Kidney (tissue), 14 donors: ENCODE data around the gene QSER1. TPM values are rescaled to one million over a fixed set of nuclear protein-coding genes. Genes with fewer than 3 reads are reported as not detected.

Experiments used
- DNase-seq, 5 donors: peaks; one replicate each; pipeline ENCODE4 v3.0.0-alpha.2; 2013 to 2020
- FAIRE-seq: peaks from 2 replicates; lab custom pipeline; 2012; peaks lifted over from hg19 to GRCh38; lab: Jason Lieb, UNC
- H3K27ac ChIP-seq, 2 donors: one replicate each; pipeline ENCODE4 v1.7.0; 2013; ENCODE audit warnings: low read depth in 2 of 2, low read length in 2 of 2, inconsistent platforms in 1 of 2
- H3K27me3 ChIP-seq: one replicate; pipeline ENCODE4 v1.7.1; 2013; ENCODE audit warnings: low read length, inconsistent platforms; ENCODE audit not compliant: control insufficient read depth, insufficient read depth
- H3K36me3 ChIP-seq, 3 donors: one replicate each; pipeline versions ENCODE4 v1.7.0 to v1.7.1; 2013; ENCODE audit warnings: low read length in 3 of 3, control low read depth in 1 of 3, inconsistent platforms in 1 of 3; ENCODE audit not compliant: insufficient read depth in 3 of 3, control insufficient read depth in 2 of 3
- H3K4me1 ChIP-seq, 3 donors: one replicate each; pipeline versions ENCODE4 v1.7.0 to v1.7.1; 2013; ENCODE audit warnings: low read length in 3 of 3, inconsistent platforms in 1 of 3, low read depth in 1 of 3; ENCODE audit not compliant: control insufficient read depth in 2 of 3, insufficient read depth in 2 of 3
- H3K4me3 ChIP-seq, 3 donors: one replicate each; pipeline versions ENCODE4 v1.7.0 to v1.8.1; 2013; ENCODE audit warnings: low read length in 3 of 3, control low read depth in 1 of 3, inconsistent platforms in 1 of 3
- H3K9ac ChIP-seq, 3 donors: one replicate each; pipeline versions ENCODE4 v1.7.0 to v1.7.1; 2013; ENCODE audit warnings: low read length in 3 of 3, control low read depth in 1 of 3, inconsistent platforms in 1 of 3
- H3K9me3 ChIP-seq, 3 donors: one replicate each; pipeline versions ENCODE4 v1.7.0 to v1.7.1; 2013; ENCODE audit warnings: low read length in 3 of 3, control low read depth in 1 of 3, inconsistent platforms in 1 of 3; ENCODE audit not compliant: control insufficient read depth in 2 of 3, insufficient read depth in 1 of 3
- CTCF ChIP-seq: IDR thresholded peaks from 3 replicates; pipeline ENCODE4 v1.5.1; 2012; ENCODE audit warnings: mild to moderate bottlenecking, moderate library complexity, borderline replicate concordance; ENCODE audit not compliant: insufficient read depth; ENCODE audit errors: extremely low read depth
- intact Hi-C: fragments of 100-400 bp; cut with DNase I; formaldehyde crosslinking; loops from one replicate; pipeline ENCODE4 v1.11.1; 2022
- polyA plus RNA-seq: library from polyadenylated mRNA; stranded (reverse); fragments of 350-450 nt; fragmentation: Illumina TruSeq; extraction: RNeasy Lipid Tissue Mini Kit (QIAGEN cat#74804); gene quantifications from one replicate; pipeline ENCODE4 v1.2.3, GENCODE V29; 2014; ENCODE audit warnings: low read depth, low replicate concordance; ENCODE audit not compliant: insufficient read depth
- total RNA-seq: library from RNA; stranded (reverse); fragmentation: NEBNext Ultra II Directional; extraction: Animal tissue kit (Norgen Biotek cat#: 25700); gene quantifications from one replicate; pipeline ENCODE4 v1.2.1, GENCODE V29; 2021
- donor health status: control.
- donor health status: control.
- donor health status: control.
- donor health status: control.
- donor health status: control.
- donor health status: DM: yes; HTN: yes; CAD: no.
- donor health status: Normal renal cell carcinoma (clear cell type).

QSER1 gene
- total and polyA plus RNA-seq, 2 donors from 2014 or later: 2.8 to 27.4 TPM

GRCh38 chr11:32939046-32939445 is 46.4 kb downstream of the QSER1 start:
- TF ChIP-seq CTCF: no peak
- Histone ChIP-seq H3K9me3 (no peaks in the 10 kb centered on the region), H3K27me3 (no peaks in the 10 kb centered on the region), H3K4me1 (no peaks in the 10 kb centered on the region), H3K36me3 (peaks cover 0 to 4% (median 0%) of the 10 kb centered on the region in 3 donors), H3K9ac (no peak overlapping the region), H3K4me3 (no peak overlapping the region), H3K27ac (no peak overlapping the region)
- FAIRE-seq (no peak), DNase-seq (no peak)
- intact Hi-C loops: no loop called here

- no peaks in the 10 kb centered on the region for H3K9me3 ChIP-seq
- no peaks in the 10 kb centered on the region for H3K27me3 ChIP-seq
- DNase-seq (no peak), FAIRE-seq (no peak)
- H3K9ac ChIP-seq: no peak overlapping the region
- intact Hi-C loops: no loop called here
- H3K4me3 ChIP-seq: no peak overlapping the region
- no peaks in the 10 kb centered on the region for H3K36me3 ChIP-seq
- H3K27ac ChIP-seq: no peak overlapping the region
- no peaks in the 10 kb centered on the region for H3K4me1 ChIP-seq
- no peak for TF ChIP-seq CTCF
Measured at GRCh38 chr11:32939866-32940265, 47.3 kb downstream of the QSER1 start.

- Histone ChIP-seq H3K4me3 (no peak overlapping the region), H3K27ac (no peak overlapping the region), H3K9me3 (no peaks in the 10 kb centered on the region), H3K36me3 (no peaks in the 10 kb centered on the region), H3K9ac (no peak overlapping the region), H3K27me3 (no peaks in the 10 kb centered on the region), H3K4me1 (no peaks in the 10 kb centered on the region)
- no peak for DNase-seq
- TF ChIP-seq CTCF: no peak
- intact Hi-C loops: no loop called here
- no peak for FAIRE-seq
Measured at GRCh38 chr11:32940865-32941264, 48.3 kb downstream of the QSER1 start.

GRCh38 chr11:32947978-32948377 is 55.4 kb downstream of the QSER1 start:
- Histone ChIP-seq H3K4me1 (no peaks in the 10 kb centered on the region), H3K9me3 (peaks cover 0 to 4% (median 0%) of the 10 kb centered on the region in 3 donors), H3K27ac (no peak overlapping the region), H3K9ac (no peak overlapping the region), H3K36me3 (no peaks in the 10 kb centered on the region), H3K4me3 (no peak overlapping the region), H3K27me3 (no peaks in the 10 kb centered on the region)
- intact Hi-C loops: no loop called here
- DNase-seq: no peak
- TF ChIP-seq CTCF: no peak
- FAIRE-seq: no peak
